Epithelial cell of proximal tubule (primary cell): ENCODE measurements around the gene CD109. TPM values are rescaled to one million over a fixed set of nuclear protein-coding genes. Genes with fewer than 3 reads are reported as not detected.
A peak's percentile ranks its signal among the peaks of the same experiment; 100 is the strongest.
"Not testable (repeated sequence)": the region's sequence is repeated elsewhere in the genome, so short reads cannot be mapped to it uniquely, and the experiment has no call there.

Source experiments
- DNase-seq: peaks from one replicate; pipeline ENCODE4 v3.0.0-alpha.2; 2011; ENCODE audit warnings: low read depth
- H3K4me3 ChIP-seq: 2 replicates; pipeline ENCODE4 v1.5.1; 2011; ENCODE audit warnings: low read depth, mild to moderate bottlenecking, low read length
- CTCF ChIP-seq: conservative IDR thresholded peaks from 2 replicates; pipeline ENCODE4 v1.5.1; 2012; ENCODE audit warnings: low read depth, mild to moderate bottlenecking, low read length
- total RNA-seq: library from RNA; depleted of rRNA; stranded (reverse); fragments of >200 nt; gene quantifications from 2 replicates; pipeline ENCODE4 v1.2.3, GENCODE V29; 2015

The CD109 gene
- total RNA-seq, 1 donor from 2014 or later: 24.3 TPM

GRCh38 chr6:73823832-73824231 is 127.8 kb downstream of the CD109 start:
- DNase-seq: no peak
- TF ChIP-seq CTCF: no peak
- no peak overlapping the region for H3K4me3 ChIP-seq

GRCh38 chr6:73826571-73826970 is 130.6 kb downstream of the CD109 start:
- no peak for DNase-seq
- no peak for TF ChIP-seq CTCF
- H3K4me3 ChIP-seq: no peak overlapping the region

GRCh38 chr6:73830119-73830518 is 134.1 kb downstream of the CD109 start:
- H3K4me3 ChIP-seq: no peak overlapping the region
- DNase-seq: no peak
- no peak for TF ChIP-seq CTCF

- no peak overlapping the region for H3K4me3 ChIP-seq
- TF ChIP-seq CTCF: no peak
- DNase-seq: no peak
These were observed 136.3 kb downstream of the CD109 start for GRCh38 chr6:73832313-73832712.

- not testable (repeated sequence) for DNase-seq, H3K4me3 ChIP-seq
These were observed 148.7 kb downstream of the CD109 start for GRCh38 chr6:73844696-73845095.

GRCh38 chr6:73851048-73851447 is 155.0 kb downstream of the CD109 start:
- H3K4me3 ChIP-seq, DNase-seq: not testable (repeated sequence)

- TF ChIP-seq CTCF: peak; percentile 76
- no peak overlapping the region for H3K4me3 ChIP-seq
- DNase-seq: no peak
These were observed 159.2 kb downstream of the CD109 start for GRCh38 chr6:73854998-73855718.

GRCh38 chr6:73857341-73857890 is 161.4 kb downstream of the CD109 start:
- DNase-seq: no peak
- TF ChIP-seq CTCF: no peak
- no peak overlapping the region for H3K4me3 ChIP-seq
